HL-60/S4 treated with retinoic acid at 250 ng/mL for 4 days and 3 days (cell line): ENCODE results near the gene BSPRY.
"Not testable (repeated sequence)": the region's sequence is repeated elsewhere in the genome, so short reads cannot be mapped to it uniquely, and the experiment has no call there.

ENCODE experiments used
- in situ Hi-C: fragments of 300-500 bp; cut with MboI; formaldehyde crosslinking; loops from 2 replicates; pipeline ENCODE4 v1.7.0; 2022; ENCODE audit warnings: low sequenced_read_pairs

The BSPRY gene

GRCh38 chr9:113340011-113340699, 9.2 kb upstream of the BSPRY start, which contains the start of gene WDR31:
WDR31 (minus strand) TSS chr9:113340275; CDS start chr9:113332022, 8,253 bp downstream.
- in situ Hi-C loops: no loop called here

GRCh38 chr9:113341712-113342410, 7.5 kb upstream of the BSPRY start:
- in situ Hi-C loops: no loop called here

GRCh38 chr9:113343732-113344231, 5.6 kb upstream of the BSPRY start:
- in situ Hi-C loops: no loop called here

DNA sequence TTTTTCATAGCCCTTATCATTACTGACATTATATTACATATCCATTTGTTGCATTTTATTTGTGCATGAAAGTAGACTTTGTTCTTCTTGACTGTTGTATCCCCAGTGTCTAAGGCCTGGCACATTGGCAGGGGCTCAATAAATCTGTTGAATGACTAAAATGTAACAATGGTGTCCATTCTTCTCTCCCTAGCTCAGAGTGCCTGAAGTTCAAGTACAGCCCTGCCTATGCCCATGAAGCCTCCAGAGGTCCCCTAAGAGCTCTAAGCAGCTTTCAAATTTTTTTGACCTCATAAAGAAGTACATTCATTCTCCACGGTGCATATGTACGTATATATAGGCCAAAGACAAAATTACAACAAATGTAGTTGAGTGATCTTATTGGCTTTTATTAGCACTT, 4.2 kb upstream of the BSPRY start:
- in situ Hi-C loops: no loop called here

DNA sequence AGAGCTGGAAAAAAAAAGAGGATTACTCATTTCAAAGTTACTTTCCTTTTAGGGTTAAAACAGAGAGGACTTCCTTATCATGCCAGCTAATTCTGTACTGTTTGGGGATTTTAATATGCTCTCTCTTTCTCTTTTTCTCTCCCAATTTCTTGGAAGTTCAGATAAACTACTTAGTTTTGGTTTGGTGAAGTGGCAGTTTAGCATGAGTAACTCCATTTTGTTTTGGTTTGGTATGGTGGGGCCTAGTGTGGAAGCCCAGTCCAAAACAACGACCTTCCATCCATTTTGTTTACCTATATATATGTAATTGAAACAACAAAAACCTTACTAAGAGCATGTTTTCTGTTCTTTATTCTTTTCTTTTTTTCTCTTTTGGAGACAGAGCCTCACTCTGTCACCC, 3.7 kb upstream of the BSPRY start:
- in situ Hi-C loops: no loop called here

DNA sequence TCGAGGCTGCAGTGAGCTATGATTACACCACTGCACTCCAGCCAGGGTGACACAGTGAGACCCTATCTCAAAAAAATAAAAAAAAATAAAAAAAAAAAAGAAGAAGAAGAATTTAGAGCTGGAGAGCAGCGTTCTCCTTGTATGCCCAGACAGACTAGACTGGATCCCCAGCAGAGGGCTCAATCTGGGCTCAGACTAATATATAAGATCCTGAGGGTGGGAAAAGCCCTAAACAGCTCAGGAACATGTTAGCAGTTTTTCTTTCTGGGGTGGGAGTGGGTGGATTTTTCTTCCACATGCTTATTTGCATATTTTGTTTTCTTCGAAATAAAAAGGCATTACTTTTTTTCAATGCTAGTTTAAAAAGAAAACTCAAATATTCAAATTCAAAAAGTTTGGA, 904 bp upstream of the BSPRY start:
- in situ Hi-C loops: no loop called here

DNA sequence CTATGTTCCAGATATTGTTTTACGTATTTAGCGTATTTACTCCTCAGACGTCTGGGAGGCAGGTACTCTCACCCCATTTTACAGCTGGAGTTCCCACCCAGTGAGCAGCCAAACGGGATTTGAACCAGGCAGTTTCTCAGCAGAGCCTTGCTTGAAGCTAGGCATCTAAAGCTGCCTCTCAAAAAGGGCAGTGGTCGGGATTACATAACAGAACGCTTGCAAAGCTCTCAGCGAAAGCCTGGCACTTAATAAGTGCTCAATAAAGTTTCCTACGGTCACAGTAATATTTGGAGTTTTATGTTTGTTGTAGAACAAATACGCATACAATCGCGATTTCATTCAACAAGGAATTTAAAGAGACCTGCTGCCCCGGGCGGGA, 286 bp upstream of the BSPRY start:
- in situ Hi-C loops: no loop called here

GRCh38 chr9:113350107-113350661, 843 bp downstream of the BSPRY start:
- in situ Hi-C loops: no loop called here

DNA sequence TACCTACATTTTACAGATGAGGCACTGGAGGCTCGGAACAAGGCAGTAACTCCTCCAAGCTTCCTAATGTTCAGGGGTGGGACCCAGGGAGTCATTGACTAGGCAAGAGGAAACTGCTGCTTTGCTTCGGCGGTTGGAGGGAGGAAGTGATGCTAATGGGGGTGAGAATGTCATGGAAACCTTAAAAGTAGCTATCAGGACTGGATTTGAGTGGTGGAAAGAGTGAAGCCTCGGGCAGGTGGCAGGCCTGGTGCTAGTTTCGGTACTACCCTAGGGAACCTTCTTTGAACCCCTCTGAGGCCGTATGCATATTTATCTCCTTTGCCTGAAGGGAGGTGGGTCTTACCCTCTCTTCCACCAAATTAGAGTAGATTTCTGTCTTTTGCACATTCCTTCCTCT, 1.6 kb downstream of the BSPRY start:
- in situ Hi-C loops: no loop called here

DNA sequence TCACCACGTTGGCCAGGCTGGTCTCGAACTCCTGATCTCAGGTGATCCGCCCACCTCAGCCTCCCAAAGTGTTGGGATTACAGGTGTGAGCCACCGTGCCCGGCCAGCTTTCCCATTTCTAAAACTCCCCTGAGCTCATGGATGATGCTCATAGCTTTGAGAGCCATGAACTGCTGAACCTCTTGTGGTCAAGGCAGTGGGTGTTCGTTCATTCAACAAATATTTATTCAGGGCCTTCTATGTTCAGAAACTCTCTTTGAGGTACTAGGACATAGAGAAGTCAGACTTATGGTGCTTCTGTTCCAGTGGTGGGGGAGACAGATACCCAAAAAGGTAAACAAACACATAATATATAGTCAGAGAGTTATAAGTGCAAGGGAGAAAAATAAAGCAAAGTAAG, 2.7 kb downstream of the BSPRY start:
- in situ Hi-C loops: no loop called here

DNA sequence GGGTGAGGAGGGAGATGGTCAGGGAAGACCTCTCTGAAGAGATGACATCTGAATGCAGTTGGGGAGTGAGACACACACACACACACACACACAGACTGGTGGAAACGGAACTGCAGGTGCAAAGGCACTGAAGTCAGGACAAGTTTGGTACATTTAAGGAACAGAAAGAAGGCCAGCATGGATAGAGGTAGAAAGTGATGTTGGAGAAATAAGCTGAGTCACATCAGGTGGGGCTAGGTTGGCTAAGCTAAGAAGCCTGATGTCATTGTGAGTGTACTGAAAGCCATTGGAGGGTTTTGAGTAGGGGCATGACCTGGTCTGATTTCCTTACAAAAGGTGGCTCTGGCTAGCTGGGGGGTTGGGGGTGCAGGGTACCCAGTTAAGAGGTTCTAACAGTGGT, 3.1 kb downstream of the BSPRY start:
- in situ Hi-C loops: no loop called here

DNA sequence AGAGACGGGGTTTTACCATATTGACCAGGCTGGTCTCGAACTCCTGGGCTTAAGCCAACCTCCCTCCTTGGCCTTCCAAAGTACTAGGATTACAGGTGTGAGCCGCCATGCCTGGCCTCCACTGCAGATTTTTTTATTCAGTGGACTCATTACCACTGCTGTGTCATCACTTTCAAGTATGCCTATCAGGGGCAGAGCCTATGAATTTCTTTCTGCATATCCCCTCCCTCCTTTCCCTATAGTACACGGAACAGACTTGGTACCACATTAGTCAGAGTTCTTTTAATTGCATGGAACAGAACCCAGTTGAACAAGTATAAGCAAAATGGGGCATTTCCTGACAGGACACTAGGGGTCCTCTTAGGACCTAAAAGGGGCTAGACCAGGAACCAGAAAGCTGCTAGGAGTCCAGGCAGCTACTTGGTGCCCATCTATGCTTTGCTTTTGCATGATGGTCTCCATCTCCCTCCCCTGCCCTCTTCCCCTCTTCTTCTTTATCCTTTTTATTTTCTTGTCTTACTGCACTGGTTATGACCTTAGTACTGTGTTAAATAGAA, 5.8 kb downstream of the BSPRY start:
- in situ Hi-C loops: no loop called here

- in situ Hi-C loops: no loop called here
These were observed 7.4 kb downstream of the BSPRY start for GRCh38 chr9:113356686-113357292.

- in situ Hi-C loops: no loop called here
These were observed 10.0 kb downstream of the BSPRY start for GRCh38 chr9:113359385-113359784.

DNA sequence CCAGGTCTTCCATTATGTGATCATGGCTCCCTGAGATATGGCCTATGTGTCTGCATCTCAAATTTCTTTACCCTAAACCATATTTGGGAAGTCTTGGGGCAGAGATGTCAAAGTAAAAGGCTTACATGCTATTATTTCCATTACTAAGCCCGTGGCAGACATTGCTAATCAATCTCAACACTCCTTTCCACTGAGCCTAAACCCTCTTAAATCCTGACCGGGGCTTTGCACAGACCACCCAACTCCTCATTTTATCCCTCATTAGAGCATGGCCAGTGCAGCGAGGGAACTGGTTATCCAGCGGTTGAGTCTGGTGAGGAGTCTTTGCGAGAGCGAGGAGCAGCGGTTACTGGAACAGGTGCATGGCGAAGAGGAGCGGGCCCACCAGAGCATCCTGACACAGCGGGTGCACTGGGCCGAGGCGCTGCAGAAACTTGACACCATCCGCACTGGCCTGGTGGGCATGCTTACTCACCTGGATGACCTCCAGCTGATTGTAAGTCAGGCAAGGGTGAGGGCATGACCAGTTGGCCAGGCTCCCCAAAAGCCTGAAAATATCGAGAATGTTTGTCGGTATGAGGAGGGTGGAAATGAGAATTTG, 11.0 kb downstream of the BSPRY start:
- in situ Hi-C loops: no loop called here

GRCh38 chr9:113361304-113362018, 12.1 kb downstream of the BSPRY start:
- in situ Hi-C loops: no loop called here

GRCh38 chr9:113363336-113363735, 14.0 kb downstream of the BSPRY start:
- in situ Hi-C loops: no loop called here

GRCh38 chr9:113364951-113365350, 15.6 kb downstream of the BSPRY start:
- in situ Hi-C loops: no loop called here

- in situ Hi-C loops: not testable (repeated sequence)
These were observed 16.3 kb downstream of the BSPRY start for GRCh38 chr9:113365652-113366051.

DNA sequence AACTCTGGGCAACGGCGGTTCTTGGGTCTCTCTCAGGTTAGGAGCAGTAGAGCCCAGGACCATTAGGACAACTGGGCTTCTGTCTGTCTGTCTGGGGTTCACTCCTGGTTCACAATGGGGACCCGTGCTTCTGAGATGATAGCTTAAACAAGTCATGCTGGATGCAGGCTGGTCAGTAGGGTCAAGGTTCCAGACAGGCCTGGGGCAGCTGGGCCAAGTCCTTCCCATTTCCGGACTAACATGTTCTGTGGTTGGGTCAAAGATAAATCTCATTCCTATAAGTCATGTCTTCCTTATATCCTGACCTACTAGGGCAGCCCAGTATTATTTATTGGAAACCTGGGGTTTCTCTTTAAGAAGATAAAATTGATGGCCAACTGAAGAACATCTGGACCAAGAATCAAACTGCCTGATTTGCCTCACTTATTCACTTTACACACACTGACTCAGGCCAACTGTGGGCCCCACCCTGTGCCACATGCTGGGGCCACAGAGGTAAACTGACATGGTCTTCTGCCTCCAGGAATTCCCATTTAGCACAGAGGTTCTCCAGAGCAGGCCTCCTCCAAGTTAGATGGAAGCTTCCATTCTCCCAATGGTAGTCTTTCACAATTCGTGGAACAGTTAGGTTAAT, 19.1 kb downstream of the BSPRY start:
- in situ Hi-C loops: no loop called here
